SKM-1 (cell line): ENCODE results near the gene SNED1.

ENCODE experiments used
- DNase-seq: peaks from one replicate; lab custom pipeline; 2025; ENCODE audit not compliant: unreplicated experiment; lab: John Stamatoyannopoulos, UW

SNED1 gene

GRCh38 chr2:241043581-241043980 lies 45.2 kb downstream of the SNED1 start:
- DNase-seq: no peak

- no peak for DNase-seq
These were observed 49.0 kb downstream of the SNED1 start for GRCh38 chr2:241047253-241048010.

GRCh38 chr2:241048149-241048948 lies 49.9 kb downstream of the SNED1 start:
- DNase-seq: no peak

DNA sequence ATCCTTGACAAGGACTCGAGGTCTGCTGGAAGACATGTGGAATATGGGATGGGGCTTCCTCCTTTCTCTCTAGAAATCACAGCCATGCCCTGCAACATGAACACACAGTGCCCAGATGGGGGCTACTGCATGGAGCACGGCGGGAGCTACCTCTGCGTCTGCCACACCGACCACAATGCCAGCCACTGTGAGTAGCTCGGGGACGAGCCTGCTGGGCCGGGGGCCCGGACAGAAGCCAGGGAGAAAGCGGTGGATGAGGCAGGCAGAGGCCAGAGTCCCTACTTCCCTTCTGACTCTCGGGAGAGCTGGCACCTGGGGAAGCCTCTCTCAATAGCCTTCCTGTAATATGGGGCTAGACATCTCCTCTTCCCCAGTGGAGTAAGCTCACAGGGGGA lies 50.5 kb downstream of the SNED1 start:
- no peak for DNase-seq

- no peak for DNase-seq
These were observed 51.6 kb downstream of the SNED1 start for GRCh38 chr2:241049739-241050623.

- no peak for DNase-seq
These were observed 52.5 kb downstream of the SNED1 start for GRCh38 chr2:241050624-241051577.

DNA sequence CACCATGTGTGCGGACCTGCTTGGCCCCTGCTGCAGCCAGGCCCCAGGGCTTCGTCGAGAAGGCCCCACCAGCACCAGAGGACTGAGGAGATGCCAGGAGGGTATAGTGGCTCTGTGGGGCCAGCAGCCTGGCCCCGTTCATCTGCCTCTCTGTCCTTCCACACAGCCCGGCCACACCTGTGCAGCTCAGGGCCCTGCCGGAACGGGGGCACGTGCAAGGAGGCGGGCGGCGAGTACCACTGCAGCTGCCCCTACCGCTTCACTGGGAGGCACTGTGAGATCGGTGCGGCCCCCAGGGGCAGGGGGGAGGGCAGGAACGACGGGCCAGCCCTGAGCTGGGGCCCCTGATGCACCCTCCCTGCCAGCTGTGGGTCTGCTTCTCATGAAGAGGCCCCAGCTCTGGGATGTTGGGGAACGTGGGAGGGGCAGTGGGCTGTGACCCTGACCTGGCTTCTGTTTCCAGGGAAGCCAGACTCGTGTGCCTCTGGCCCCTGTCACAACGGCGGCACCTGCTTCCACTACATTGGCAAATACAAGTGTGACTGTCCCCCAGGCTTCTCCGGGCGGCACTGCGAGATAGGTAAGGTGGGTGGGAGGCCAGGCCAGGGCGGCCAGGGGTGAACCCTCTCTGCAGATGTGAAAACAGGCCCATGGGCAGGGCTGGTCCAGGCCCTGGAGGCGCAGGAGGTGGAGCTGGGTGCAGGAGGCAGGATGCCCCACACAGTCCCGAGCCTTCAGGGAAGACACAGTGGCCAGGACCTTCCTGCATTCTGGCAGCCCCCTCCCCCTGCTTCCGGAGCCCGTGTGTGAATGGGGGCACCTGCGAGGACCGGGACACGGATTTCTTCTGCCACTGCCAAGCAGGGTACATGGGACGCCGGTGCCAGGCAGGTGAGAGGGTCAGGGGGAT lies 53.4 kb downstream of the SNED1 start:
- no peak for DNase-seq

DNA sequence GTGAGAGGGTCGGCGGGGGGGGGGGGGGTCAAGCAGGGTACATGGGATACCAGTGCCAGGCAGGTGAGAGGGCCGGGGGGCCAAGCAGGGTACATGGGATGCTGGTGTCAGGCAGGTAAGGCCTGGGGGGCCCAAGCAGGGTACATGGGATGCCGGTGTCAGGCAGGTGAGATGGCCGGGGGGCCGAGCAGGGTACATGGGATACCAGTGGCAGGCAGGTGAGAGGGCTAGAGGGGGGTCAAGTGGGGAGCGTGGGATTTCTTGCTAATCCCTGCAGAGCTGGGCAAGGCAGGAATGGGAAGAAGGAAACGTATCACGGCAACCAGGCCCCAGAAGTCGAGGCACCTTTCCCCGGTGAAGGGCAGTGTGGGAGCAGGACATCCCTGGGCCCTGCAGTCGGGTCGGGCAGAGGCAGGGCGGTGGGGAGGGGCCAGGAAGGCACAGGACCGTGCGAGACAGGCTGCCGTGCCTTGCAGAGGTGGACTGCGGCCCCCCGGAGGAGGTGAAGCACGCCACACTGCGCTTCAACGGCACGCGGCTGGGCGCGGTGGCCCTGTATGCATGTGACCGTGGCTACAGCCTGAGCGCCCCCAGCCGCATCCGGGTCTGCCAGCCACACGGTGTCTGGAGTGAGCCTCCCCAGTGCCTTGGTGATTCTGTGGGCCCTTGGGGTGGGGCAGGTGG lies 54.4 kb downstream of the SNED1 start:
- no peak for DNase-seq

- no peak for DNase-seq
These were observed 55.3 kb downstream of the SNED1 start for GRCh38 chr2:241053576-241054251.

GRCh38 chr2:241061275-241061674 lies 62.9 kb downstream of the SNED1 start:
- DNase-seq: no peak

DNA sequence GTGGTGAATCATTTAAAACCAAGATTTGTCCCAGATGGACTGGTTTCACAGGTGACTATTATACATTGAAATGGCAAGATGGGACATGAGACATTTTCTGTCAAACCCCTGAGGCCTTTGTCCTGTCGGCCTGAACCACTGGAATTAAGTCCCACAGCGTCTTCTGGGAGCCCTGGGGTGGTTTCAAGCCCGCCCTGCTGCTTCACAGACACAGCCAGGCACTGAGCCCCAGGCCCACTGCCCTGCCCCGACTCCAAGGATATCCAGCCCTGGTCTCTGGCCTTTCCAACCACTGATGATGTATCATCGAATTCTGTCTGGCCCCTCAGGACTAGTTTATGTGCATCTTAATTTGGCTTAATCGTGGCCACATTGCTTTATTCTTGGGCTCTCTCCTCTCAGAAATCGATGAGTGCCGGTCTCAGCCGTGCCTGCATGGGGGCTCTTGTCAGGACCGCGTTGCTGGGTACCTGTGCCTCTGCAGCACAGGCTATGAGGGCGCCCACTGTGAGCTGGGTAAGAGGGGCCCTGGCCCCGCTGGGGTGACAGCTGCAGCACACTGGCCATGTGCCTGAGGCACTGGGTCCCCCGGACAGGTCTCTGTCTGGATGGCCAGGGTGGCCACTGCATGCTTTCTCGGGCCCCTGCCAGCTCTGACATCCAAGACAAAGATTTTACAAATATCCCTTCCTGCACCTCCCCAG lies 64.1 kb downstream of the SNED1 start:
- no peak for DNase-seq

DNA sequence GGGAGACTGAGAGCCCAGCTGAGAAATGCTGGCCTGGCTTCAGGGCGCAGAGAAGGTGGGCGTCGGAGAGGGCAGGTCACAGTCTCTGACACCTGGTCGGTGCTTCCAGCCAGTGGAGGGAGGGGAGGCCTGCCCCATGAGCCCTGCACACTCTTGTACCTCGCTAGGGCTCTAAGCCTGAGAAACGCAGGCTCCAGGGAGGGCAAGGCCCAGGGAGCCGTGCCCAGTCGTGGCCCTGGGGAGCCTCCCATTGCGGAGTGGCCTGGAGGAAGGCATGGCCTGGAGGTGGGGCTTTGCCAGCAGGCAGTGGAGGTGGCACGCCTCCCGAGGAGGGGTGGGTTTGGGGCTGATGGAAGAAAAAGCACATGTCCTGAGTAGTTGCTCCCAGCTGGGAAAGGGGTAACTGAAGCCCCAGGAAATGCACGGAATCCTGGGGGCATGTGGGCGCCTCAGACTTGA lies 64.7 kb downstream of the SNED1 start:
- DNase-seq: no peak

DNA sequence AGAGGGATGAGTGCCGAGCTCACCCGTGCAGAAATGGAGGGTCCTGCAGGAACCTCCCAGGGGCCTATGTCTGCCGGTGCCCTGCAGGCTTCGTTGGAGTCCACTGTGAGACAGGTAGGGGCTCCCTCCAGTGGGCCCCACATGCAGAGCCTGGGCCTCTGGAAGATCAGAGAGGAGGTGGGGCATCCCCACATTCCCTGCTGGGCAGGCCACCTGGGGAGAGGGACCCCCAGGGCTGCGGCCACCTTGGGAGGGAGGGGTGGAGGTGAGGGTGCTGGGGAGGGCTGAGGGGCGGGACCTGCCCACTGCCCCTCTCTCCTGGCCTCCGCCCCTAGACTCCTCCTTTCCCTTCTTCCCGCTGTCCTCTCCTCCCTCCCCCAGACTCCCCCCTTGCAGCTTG lies 65.2 kb downstream of the SNED1 start:
- DNase-seq: no peak

DNA sequence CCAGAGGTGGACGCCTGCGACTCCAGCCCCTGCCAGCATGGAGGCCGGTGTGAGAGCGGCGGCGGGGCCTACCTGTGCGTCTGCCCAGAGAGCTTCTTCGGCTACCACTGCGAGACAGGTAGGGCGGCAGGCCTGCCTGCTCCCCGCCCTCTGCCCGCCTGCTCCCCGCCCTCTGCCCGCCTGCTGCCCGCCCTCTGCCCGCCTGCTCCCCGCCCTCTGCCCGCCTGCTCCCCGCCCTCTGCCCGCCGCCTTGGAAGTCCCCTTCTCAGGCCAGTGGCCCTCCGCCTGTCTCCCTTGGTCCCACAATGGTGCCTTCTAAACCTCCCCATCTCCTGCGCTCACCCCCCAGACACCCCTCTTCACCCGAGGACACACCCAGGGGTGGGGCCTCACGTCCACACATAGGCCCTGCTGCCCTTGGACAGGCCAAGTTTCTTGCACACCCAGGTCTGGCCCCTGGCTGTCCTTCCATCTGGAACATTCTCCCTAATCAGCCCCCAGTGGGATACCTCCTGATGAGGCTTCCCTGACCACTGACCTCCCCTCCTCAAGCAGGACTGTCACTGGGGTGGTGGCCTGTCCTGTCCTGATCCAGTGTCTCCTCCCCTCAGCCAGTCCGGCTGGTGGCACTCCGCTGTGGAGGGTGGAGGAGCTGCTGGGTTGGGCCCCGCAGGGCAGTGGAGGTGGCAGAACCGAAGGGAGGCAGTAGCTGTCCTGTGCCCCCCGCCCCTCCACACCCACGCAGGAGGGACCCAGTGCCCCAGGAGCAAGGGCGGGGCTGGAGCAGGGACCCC lies 65.8 kb downstream of the SNED1 start:
- DNase-seq: no peak

GRCh38 chr2:241064802-241065354 lies 66.5 kb downstream of the SNED1 start:
- no peak for DNase-seq

GRCh38 chr2:241065355-241065803 lies 67.0 kb downstream of the SNED1 start:
- no peak for DNase-seq
